NCI-H1436 (cell line): ENCODE results near the gene NPAS3.
A peak's percentile ranks its signal among the peaks of the same experiment; 100 is the strongest.

Experiments
- DNase-seq: peaks from one replicate; lab custom pipeline; 2025; lab: John Stamatoyannopoulos, UW

NPAS3 gene

GRCh38 chr14:33377596-33378390 lies 439.1 kb downstream of the NPAS3 start:
- no peak for DNase-seq

- no peak for DNase-seq
These were observed 443.0 kb downstream of the NPAS3 start for GRCh38 chr14:33381717-33382116.

GRCh38 chr14:33386140-33386539 lies 447.5 kb downstream of the NPAS3 start:
- DNase-seq = no peak

GRCh38 chr14:33386781-33387180 lies 448.1 kb downstream of the NPAS3 start:
- no peak for DNase-seq

GRCh38 chr14:33390335-33390734 lies 451.7 kb downstream of the NPAS3 start:
- DNase-seq = no peak

- no peak for DNase-seq
These were observed 454.7 kb downstream of the NPAS3 start for GRCh38 chr14:33393231-33393894.

- peak; percentile 25 for DNase-seq
These were observed 455.3 kb downstream of the NPAS3 start for GRCh38 chr14:33393895-33394368.

- DNase-seq = no peak
These were observed 462.6 kb downstream of the NPAS3 start for GRCh38 chr14:33401311-33401710.

- DNase-seq = no peak
These were observed 463.9 kb downstream of the NPAS3 start for GRCh38 chr14:33402604-33403003.

GRCh38 chr14:33404054-33404453 lies 465.4 kb downstream of the NPAS3 start:
- DNase-seq = no peak

- DNase-seq = no peak
These were observed 466.4 kb downstream of the NPAS3 start for GRCh38 chr14:33404964-33405574.

- no peak for DNase-seq
These were observed 468.1 kb downstream of the NPAS3 start for GRCh38 chr14:33406766-33407165.

GRCh38 chr14:33408291-33408690 lies 469.6 kb downstream of the NPAS3 start:
- DNase-seq = no peak

- DNase-seq = no peak
These were observed 473.8 kb downstream of the NPAS3 start for GRCh38 chr14:33412450-33412849.

- DNase-seq = no peak
These were observed 474.7 kb downstream of the NPAS3 start for GRCh38 chr14:33413381-33413780.

- no peak for DNase-seq
These were observed 475.4 kb downstream of the NPAS3 start for GRCh38 chr14:33414041-33414440.

- DNase-seq = no peak
These were observed 481.5 kb downstream of the NPAS3 start for GRCh38 chr14:33420051-33420627.

GRCh38 chr14:33430414-33431035 lies 491.8 kb downstream of the NPAS3 start:
- no peak for DNase-seq

- peak; percentile 35 for DNase-seq
These were observed 493.8 kb downstream of the NPAS3 start for GRCh38 chr14:33432407-33433023.

- no peak for DNase-seq
These were observed 494.7 kb downstream of the NPAS3 start for GRCh38 chr14:33433396-33433795.

GRCh38 chr14:33435911-33436689 lies 497.4 kb downstream of the NPAS3 start:
- no peak for DNase-seq
